Caco-2 (cell line): Measurements from ENCODE around the gene HPGDS. TPM values are rescaled to one million over a fixed set of nuclear protein-coding genes. Genes with fewer than 3 reads are reported as not detected.

Source experiments
- BruUV-seq: library from RNA; stranded (reverse); fragments of 400-500 nt; replicated peaks from 2 replicates; lab custom pipeline; 2021; lab: Mats Ljungman, UMichigan
- CTCF ChIA-PET: fragments of 300-600 bp; sonication (Branson Sonifier 250); formaldehyde crosslinking; loops from one replicate; lab custom pipeline; 2022; ENCODE audit warnings: antibody characterized with exemption; lab: Charles Lee
- POLR2A ChIA-PET: fragments of 300-600 bp; sonication (Branson Sonifier 250); formaldehyde crosslinking; loops from one replicate; lab custom pipeline; 2022; ENCODE audit warnings: antibody characterized with exemption; lab: Charles Lee
- DNase-seq, 2 experiments: peaks; one replicate each; pipeline versions ENCODE4 v3.0.0 to v3.0.0-alpha.2; 2020 to 2022
- H3K27me3 ChIP-seq: replicated peaks from 2 replicates; pipeline ENCODE4 v1.6.0; 2011; ENCODE audit warnings: low read length; ENCODE audit not compliant: control insufficient read depth, insufficient read depth
- H3K36me3 ChIP-seq: 2 replicates; pipeline ENCODE4 v1.5.1; 2011; ENCODE audit warnings: low read length; ENCODE audit not compliant: control insufficient read depth, insufficient read depth
- H3K4me1 ChIP-seq: fragments of 250-450 bp; sonication (Bioruptor Pico); 2 replicates; pipeline ENCODE4 v1.5.1; 2020; ENCODE audit warnings: mild to moderate bottlenecking
- H3K4me3 ChIP-seq: 2 replicates; pipeline ENCODE4 v1.5.1; 2011; ENCODE audit warnings: low read depth, mild to moderate bottlenecking, control low read depth, low read length
- H3K9me3 ChIP-seq: fragments of 250-450 bp; sonication (Bioruptor Pico); 2 replicates; pipeline ENCODE4 v1.5.1; 2020; ENCODE audit warnings: mild to moderate bottlenecking, moderate library complexity
- H3K27ac Mint-ChIP-seq: one replicate; pipeline ENCODE4 v1.8.0; 2022; ENCODE audit warnings: mixed read lengths; ENCODE audit not compliant: unreplicated experiment
- H3K27me3 Mint-ChIP-seq: one replicate; pipeline ENCODE4 v1.8.0; 2022; ENCODE audit warnings: mixed read lengths; ENCODE audit not compliant: insufficient read depth, unreplicated experiment
- H3K36me3 Mint-ChIP-seq: one replicate; pipeline ENCODE4 v1.8.0; 2022; ENCODE audit warnings: mild to moderate bottlenecking, mixed read lengths; ENCODE audit not compliant: insufficient read depth, unreplicated experiment
- H3K4me1 Mint-ChIP-seq: one replicate; pipeline ENCODE4 v1.8.0; 2022; ENCODE audit warnings: low read depth, mixed read lengths; ENCODE audit not compliant: unreplicated experiment
- H3K4me3 Mint-ChIP-seq: one replicate; pipeline ENCODE4 v1.8.0; 2022; ENCODE audit warnings: mild to moderate bottlenecking, moderate library complexity, mixed read lengths; ENCODE audit not compliant: unreplicated experiment
- H3K9me3 Mint-ChIP-seq: one replicate; pipeline ENCODE4 v1.8.0; 2022; ENCODE audit warnings: mixed read lengths; ENCODE audit not compliant: unreplicated experiment
- CTCF ChIP-seq, 2 experiments: fragments of 200-600 bp in 1 of 2; IDR thresholded peaks; 1 replicate in 1 of 2; 2 replicates in 1 of 2; pipeline versions ENCODE4 v1.5.1 to v1.8.0; 2011 to 2022; ENCODE audit warnings: antibody characterized with exemption in 1 of 2, control low read depth in 1 of 2, inconsistent platforms in 1 of 2, low read depth in 1 of 2, low read length in 1 of 2, mild to moderate bottlenecking in 1 of 2, moderate library complexity in 1 of 2; ENCODE audit not compliant: insufficient read depth in 1 of 2, severe bottlenecking in 1 of 2, unreplicated experiment in 1 of 2
- intact Hi-C: fragments of 100-400 bp; cut with micrococcal nuclease; formaldehyde crosslinking; loops from one replicate; pipeline ENCODE4 v1.10.0; 2022; ENCODE audit not compliant: unreplicated experiment
- total RNA-seq: library from RNA; stranded (reverse); gene quantifications from 2 replicates; pipeline ENCODE4 v1.2.3, GENCODE V29; 2022

Gene HPGDS
- total RNA-seq, 1 experiment from 2014 or later, result not detected

GRCh38 chr4:94349193-94349592 is 6.6 kb upstream of the HPGDS start:
- Mint-ChIP-seq H3K9me3 (no peaks in the 10 kb centered on the region), H3K27ac (no peak overlapping the region), H3K36me3 (no peaks in the 10 kb centered on the region), H3K4me3 (no peak overlapping the region), H3K27me3 (no peaks in the 10 kb centered on the region), H3K4me1 (peaks cover 11% of the 10 kb centered on the region)
- Histone ChIP-seq H3K36me3 (no peaks in the 10 kb centered on the region), H3K4me1 (peaks cover 39% of the 10 kb centered on the region), H3K27me3 (no peaks in the 10 kb centered on the region), H3K4me3 (no peak overlapping the region), H3K9me3 (no peaks in the 10 kb centered on the region)
- DNase-seq, result no peak
- no TSS peak for BruUV-seq
- no peak for TF ChIP-seq CTCF (IDR thresholded peaks at IDR 0.05; ENCODE audit: insufficient read depth in 1 of 2, low read depth in 1 of 2, low read length in 1 of 2, severe bottlenecking in 1 of 2, unreplicated experiment in 1 of 2)
- CTCF ChIA-PET, result interaction anchor here (1.1 kb wide), 1 partner anchor 16 kb away, joined by 3 read pairs; no protein-coding TSS in a partner anchor
- intact Hi-C loops, result no loop called here
- POLR2A ChIA-PET, result no interaction called here

GRCh38 chr4:94348666-94349065 is 6.0 kb upstream of the HPGDS start:
- Mint-ChIP-seq H3K27ac (no peak overlapping the region), H3K27me3 (no peaks in the 10 kb centered on the region), H3K4me1 (peaks cover 11% of the 10 kb centered on the region), H3K36me3 (no peaks in the 10 kb centered on the region), H3K4me3 (no peak overlapping the region), H3K9me3 (no peaks in the 10 kb centered on the region)
- Histone ChIP-seq H3K9me3 (no peaks in the 10 kb centered on the region), H3K4me1 (peaks cover 39% of the 10 kb centered on the region), H3K4me3 (no peak overlapping the region), H3K36me3 (no peaks in the 10 kb centered on the region), H3K27me3 (no peaks in the 10 kb centered on the region)
- TF ChIP-seq CTCF (IDR thresholded peaks at IDR 0.05; ENCODE audit: insufficient read depth in 1 of 2, low read depth in 1 of 2, low read length in 1 of 2, severe bottlenecking in 1 of 2, unreplicated experiment in 1 of 2), result no peak
- ChIA-PET CTCF (interaction anchor here (1.1 kb wide), 1 partner anchor 15 kb away, joined by 3 read pairs; no protein-coding TSS in a partner anchor), POLR2A (no interaction called here)
- no TSS peak for BruUV-seq
- DNase-seq, result no peak
- intact Hi-C loops, result no loop called here

DNA sequence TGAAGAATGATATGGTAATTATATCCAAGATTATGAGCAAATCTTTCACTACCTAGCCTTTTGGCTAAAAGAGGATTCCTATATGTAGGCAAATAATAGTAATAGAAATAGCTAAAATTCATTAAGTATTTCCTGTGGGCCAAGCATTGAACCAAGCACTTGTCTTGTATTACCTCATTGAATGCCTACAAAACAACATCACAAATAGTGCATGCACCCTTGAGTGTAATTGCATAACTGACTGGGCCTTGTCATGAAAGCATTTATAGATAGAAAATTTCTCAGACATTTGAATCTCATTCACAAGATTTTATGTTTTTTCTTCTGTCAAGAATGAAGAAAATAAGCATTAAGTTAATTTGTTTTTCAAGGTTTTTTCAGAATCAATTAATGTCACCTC is 3.9 kb upstream of the HPGDS start:
- no peak for TF ChIP-seq CTCF (IDR thresholded peaks at IDR 0.05; ENCODE audit: insufficient read depth in 1 of 2, low read depth in 1 of 2, low read length in 1 of 2, severe bottlenecking in 1 of 2, unreplicated experiment in 1 of 2)
- Histone ChIP-seq H3K36me3 (no peaks in the 10 kb centered on the region), H3K4me1 (peaks cover 46% of the 10 kb centered on the region), H3K9me3 (no peaks in the 10 kb centered on the region), H3K27me3 (no peaks in the 10 kb centered on the region), H3K4me3 (no peak overlapping the region)
- Mint-ChIP-seq H3K4me3 (no peak overlapping the region), H3K9me3 (no peaks in the 10 kb centered on the region), H3K27ac (no peak overlapping the region), H3K36me3 (no peaks in the 10 kb centered on the region), H3K4me1 (peaks cover 16% of the 10 kb centered on the region), H3K27me3 (no peaks in the 10 kb centered on the region)
- ChIA-PET POLR2A (no interaction called here), CTCF (no interaction called here)
- no TSS peak for BruUV-seq
- intact Hi-C loops, result no loop called here
- DNase-seq, result no peak
